Measurements from ENCODE around the gene NEO1. TPM values are rescaled to one million over a fixed set of nuclear protein-coding genes. Genes with fewer than 3 reads are reported as not detected.

NEO1 gene
- total RNA-seq, 2 experiments from 2014 or later, result 8.3 to 9.3 TPM

GRCh38 chr15:73019154-73019553 is 33.1 kb upstream of the NEO1 start:
- intact Hi-C loops (cut with micrococcal nuclease), result no loop called here
- DNase-seq, result no peak
- Mint-ChIP-seq H3K27me3 (peaks cover 18% of the 10 kb centered on the region), H3K27ac (no peak overlapping the region), H3K4me1 (ENCODE audit: low read depth) (no peaks in the 10 kb centered on the region), H3K4me3 (no peak overlapping the region), H3K9me3 (no peaks in the 10 kb centered on the region), H3K36me3 (no peaks in the 10 kb centered on the region)
- POLR2A ChIA-PET, result no interaction called here
- CTCF ChIA-PET, result no interaction called here

GRCh38 chr15:73019601-73020146 is 32.6 kb upstream of the NEO1 start:
- intact Hi-C loops (cut with micrococcal nuclease), result no loop called here
- POLR2A ChIA-PET, result no interaction called here
- Mint-ChIP-seq H3K27ac (no peak overlapping the region), H3K4me3 (no peak overlapping the region), H3K9me3 (no peaks in the 10 kb centered on the region), H3K27me3 (peaks cover 18% of the 10 kb centered on the region), H3K4me1 (ENCODE audit: low read depth) (no peaks in the 10 kb centered on the region), H3K36me3 (no peaks in the 10 kb centered on the region)
- DNase-seq, result no peak
- CTCF ChIA-PET, result interaction anchor here (1.4 kb wide), 1 partner anchor 16 kb away, joined by 3 read pairs; no protein-coding TSS in a partner anchor

DNA sequence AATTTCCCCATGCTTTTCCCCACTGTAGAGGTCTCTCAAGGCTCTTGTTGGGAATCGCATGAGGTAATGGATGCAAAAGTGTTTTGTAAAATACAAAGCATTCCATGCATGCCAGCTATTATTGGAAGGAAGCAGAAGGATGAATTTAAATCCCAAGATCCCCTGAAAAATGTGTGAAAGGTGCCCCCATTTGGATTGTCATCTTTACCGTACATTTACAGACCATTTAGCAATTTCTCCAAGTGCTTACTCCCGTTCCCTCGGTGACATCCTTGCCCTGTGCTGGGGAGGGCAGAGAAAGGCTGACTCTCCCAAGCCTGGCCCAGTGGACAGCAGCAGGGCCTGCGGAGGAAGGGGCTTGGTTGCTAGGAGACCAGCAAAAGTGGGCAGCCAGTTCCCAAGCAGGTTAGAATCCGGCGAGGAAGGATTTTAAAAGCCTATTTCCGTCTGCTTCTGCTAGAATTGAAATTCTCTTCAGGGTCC is 31.1 kb upstream of the NEO1 start:
- no peak overlapping the region for H3K27ac Mint-ChIP-seq
- H3K9me3 Mint-ChIP-seq, result no peaks in the 10 kb centered on the region
- no peak overlapping the region for H3K4me3 Mint-ChIP-seq
- ChIA-PET CTCF (interaction anchor here (1.4 kb wide), 1 partner anchor 15 kb away, joined by 3 read pairs; no protein-coding TSS in a partner anchor), POLR2A (no interaction called here)
- no peak for DNase-seq
- H3K27me3 Mint-ChIP-seq, result peaks cover 18% of the 10 kb centered on the region
- intact Hi-C loops (cut with micrococcal nuclease), result no loop called here
- H3K4me1 Mint-ChIP-seq (ENCODE audit: low read depth), result no peaks in the 10 kb centered on the region
- H3K36me3 Mint-ChIP-seq, result no peaks in the 10 kb centered on the region

DNA sequence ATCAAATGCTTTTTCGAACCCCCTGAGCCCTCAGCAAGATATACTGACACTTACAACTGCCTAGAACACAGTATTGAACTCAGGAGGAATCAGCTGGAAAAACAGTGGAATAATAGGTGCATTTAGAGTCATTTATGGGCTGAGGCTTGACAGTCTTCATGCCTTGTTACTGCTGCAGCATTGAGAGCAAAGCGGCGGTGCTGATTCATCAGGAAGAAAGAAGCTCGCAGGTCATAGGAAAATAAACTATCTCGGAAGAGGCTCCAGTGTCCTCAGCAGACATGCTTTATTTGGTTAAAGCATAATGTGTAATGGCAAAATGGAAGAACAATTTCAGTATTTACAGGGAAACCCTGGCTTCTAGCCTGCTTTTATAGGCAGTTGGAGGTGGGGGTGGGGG is 30.1 kb upstream of the NEO1 start:
- intact Hi-C loops (cut with micrococcal nuclease), result no loop called here
- Mint-ChIP-seq H3K4me3 (no peak overlapping the region), H3K9me3 (no peaks in the 10 kb centered on the region), H3K27me3 (peaks cover 18% of the 10 kb centered on the region), H3K4me1 (ENCODE audit: low read depth) (no peaks in the 10 kb centered on the region), H3K27ac (no peak overlapping the region), H3K36me3 (no peaks in the 10 kb centered on the region)
- DNase-seq, result no peak
- ChIA-PET POLR2A (no interaction called here), CTCF (no interaction called here)

DNA sequence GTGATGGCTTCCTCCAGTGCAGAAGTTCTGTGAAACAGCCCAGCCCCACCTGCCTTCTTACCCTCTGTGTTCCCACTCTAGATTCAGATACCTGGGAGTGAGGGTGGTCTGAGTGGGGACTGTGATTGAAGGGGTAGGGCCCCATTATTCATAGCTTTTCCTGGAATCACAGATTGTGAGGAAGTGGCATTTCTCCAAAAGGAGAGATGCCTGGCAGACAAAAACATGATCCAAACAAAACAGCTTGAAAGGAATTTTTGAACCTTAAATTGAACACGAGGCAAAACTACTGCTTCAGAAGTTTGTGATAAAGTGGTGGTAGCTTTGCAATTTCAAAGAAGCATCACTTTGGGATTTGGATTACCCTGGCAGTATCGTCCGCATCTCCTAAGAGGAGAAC is 29.2 kb upstream of the NEO1 start:
- CTCF ChIA-PET, result no interaction called here
- POLR2A ChIA-PET, result no interaction called here
- no peak for DNase-seq
- H3K4me1 Mint-ChIP-seq (ENCODE audit: low read depth), result no peaks in the 10 kb centered on the region
- intact Hi-C loops (cut with micrococcal nuclease), result no loop called here
- no peaks in the 10 kb centered on the region for H3K9me3 Mint-ChIP-seq
- H3K4me3 Mint-ChIP-seq, result no peak overlapping the region
- peaks cover 22% of the 10 kb centered on the region for H3K27me3 Mint-ChIP-seq
- no peaks in the 10 kb centered on the region for H3K36me3 Mint-ChIP-seq
- no peak overlapping the region for H3K27ac Mint-ChIP-seq

- intact Hi-C loops (cut with micrococcal nuclease), result no loop called here
- H3K9me3 Mint-ChIP-seq, result no peaks in the 10 kb centered on the region
- no peak overlapping the region for H3K4me3 Mint-ChIP-seq
- ChIA-PET POLR2A (no interaction called here), CTCF (no interaction called here)
- H3K27ac Mint-ChIP-seq, result no peak overlapping the region
- no peaks in the 10 kb centered on the region for H3K4me1 Mint-ChIP-seq (ENCODE audit: low read depth)
- DNase-seq, result no peak
- H3K36me3 Mint-ChIP-seq, result no peaks in the 10 kb centered on the region
- H3K27me3 Mint-ChIP-seq, result peaks cover 19% of the 10 kb centered on the region
Observed at GRCh38 chr15:73024168-73024567, 28.1 kb upstream of the NEO1 start.

- Mint-ChIP-seq H3K4me3 (no peak overlapping the region), H3K36me3 (no peaks in the 10 kb centered on the region), H3K4me1 (ENCODE audit: low read depth) (no peaks in the 10 kb centered on the region), H3K27ac (no peak overlapping the region), H3K9me3 (no peaks in the 10 kb centered on the region), H3K27me3 (peaks cover 13% of the 10 kb centered on the region)
- ChIA-PET POLR2A (no interaction called here), CTCF (no interaction called here)
- intact Hi-C loops (cut with micrococcal nuclease), result no loop called here
- no peak for DNase-seq
Observed at GRCh38 chr15:73026511-73027054, 25.7 kb upstream of the NEO1 start.

DNA sequence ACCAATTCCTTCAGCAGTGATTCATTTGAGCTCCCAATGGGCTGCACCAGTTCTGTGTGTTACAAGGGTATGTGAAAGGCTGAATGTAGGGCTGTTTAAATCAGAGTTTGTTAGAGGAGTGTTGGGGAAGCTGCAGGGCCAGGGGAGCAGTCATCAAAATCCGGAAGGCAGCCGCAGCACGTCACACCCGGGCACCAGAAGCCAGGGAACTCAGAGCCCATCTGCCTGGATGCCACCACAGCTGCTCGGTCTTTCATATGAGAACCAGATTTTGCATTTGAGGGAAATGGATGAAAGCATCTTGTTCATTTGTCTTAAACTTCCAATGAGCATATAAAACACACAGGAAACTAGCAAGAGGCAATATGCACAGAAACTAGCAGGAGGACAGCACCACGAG is 24.2 kb upstream of the NEO1 start:
- Mint-ChIP-seq H3K27ac (no peak overlapping the region), H3K9me3 (no peaks in the 10 kb centered on the region)

GRCh38 chr15:73028831-73029451 is 23.3 kb upstream of the NEO1 start:
- CTCF ChIA-PET, result no interaction called here

More for the DNA sequence above, 24.2 kb upstream of the NEO1 start:
- no peak for DNase-seq
- peaks cover 7% of the 10 kb centered on the region for H3K27me3 Mint-ChIP-seq
- no peaks in the 10 kb centered on the region for H3K4me1 Mint-ChIP-seq (ENCODE audit: low read depth)
- H3K4me3 Mint-ChIP-seq, result no peak overlapping the region
- intact Hi-C loops (cut with micrococcal nuclease), result no loop called here
- H3K36me3 Mint-ChIP-seq, result no peaks in the 10 kb centered on the region
- CTCF ChIA-PET, result no interaction called here
- POLR2A ChIA-PET, result no interaction called here

GRCh38 chr15:73030122-73030679 is 22.1 kb upstream of the NEO1 start:
- Mint-ChIP-seq H3K27me3 (peaks cover 7% of the 10 kb centered on the region), H3K27ac (no peak overlapping the region), H3K36me3 (no peaks in the 10 kb centered on the region), H3K9me3 (no peaks in the 10 kb centered on the region), H3K4me3 (no peak overlapping the region), H3K4me1 (ENCODE audit: low read depth) (no peaks in the 10 kb centered on the region)
- no peak for DNase-seq
- intact Hi-C loops (cut with micrococcal nuclease), result no loop called here
- POLR2A ChIA-PET, result no interaction called here
- CTCF ChIA-PET, result no interaction called here

More at GRCh38 chr15:73028831-73029451, 23.3 kb upstream of the NEO1 start:
- H3K9me3 Mint-ChIP-seq, result no peaks in the 10 kb centered on the region
- POLR2A ChIA-PET, result no interaction called here
- intact Hi-C loops (cut with micrococcal nuclease), result no loop called here
- H3K27me3 Mint-ChIP-seq, result peaks cover 7% of the 10 kb centered on the region
- no peak overlapping the region for H3K27ac Mint-ChIP-seq
- H3K36me3 Mint-ChIP-seq, result no peaks in the 10 kb centered on the region
- no peaks in the 10 kb centered on the region for H3K4me1 Mint-ChIP-seq (ENCODE audit: low read depth)
- DNase-seq, result no peak
- no peak overlapping the region for H3K4me3 Mint-ChIP-seq

- Mint-ChIP-seq H3K4me3 (no peak overlapping the region), H3K27me3 (peaks cover 7% of the 10 kb centered on the region), H3K27ac (no peak overlapping the region), H3K4me1 (ENCODE audit: low read depth) (no peaks in the 10 kb centered on the region), H3K36me3 (no peaks in the 10 kb centered on the region), H3K9me3 (no peaks in the 10 kb centered on the region)
- CTCF ChIA-PET, result interaction anchor here (0.7 kb wide), 1 partner anchor 197 kb away, joined by 3 read pairs; no protein-coding TSS in a partner anchor
- no peak for DNase-seq
- intact Hi-C loops (cut with micrococcal nuclease), result no loop called here
- POLR2A ChIA-PET, result no interaction called here
Observed at GRCh38 chr15:73031648-73032047, 20.6 kb upstream of the NEO1 start.

DNA sequence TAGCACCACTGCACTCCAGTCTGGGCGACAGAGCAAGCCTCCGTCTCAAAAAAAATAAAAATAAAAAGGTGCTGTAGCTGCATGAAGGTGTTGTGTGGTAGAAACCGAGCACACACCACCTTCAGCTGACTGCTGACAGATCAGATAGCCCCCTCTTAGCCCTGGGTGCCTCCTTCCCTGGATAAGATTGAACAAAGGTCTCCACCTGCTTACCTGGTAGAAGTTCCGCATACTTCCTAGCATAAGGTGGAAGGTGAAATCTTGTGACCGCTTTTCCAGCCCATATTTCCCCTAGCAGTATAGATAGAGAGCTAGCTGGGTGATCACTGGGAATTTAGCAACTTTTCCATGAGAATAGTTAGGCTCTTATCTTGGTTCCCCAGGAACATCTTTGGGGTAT is 18.7 kb upstream of the NEO1 start:
- no peaks in the 10 kb centered on the region for H3K4me1 Mint-ChIP-seq (ENCODE audit: low read depth)
- H3K36me3 Mint-ChIP-seq, result no peaks in the 10 kb centered on the region
- DNase-seq, result no peak
- POLR2A ChIA-PET, result no interaction called here
- H3K27me3 Mint-ChIP-seq, result peaks cover 3% of the 10 kb centered on the region
- intact Hi-C loops (cut with micrococcal nuclease), result no loop called here
- CTCF ChIA-PET, result interaction anchor here (1.2 kb wide), 1 partner anchor 18 kb away, joined by 4 read pairs; the partner anchor contains the start of gene NEO1
- H3K27ac Mint-ChIP-seq, result no peak overlapping the region
- H3K4me3 Mint-ChIP-seq, result no peak overlapping the region
- H3K9me3 Mint-ChIP-seq, result no peaks in the 10 kb centered on the region

DNA sequence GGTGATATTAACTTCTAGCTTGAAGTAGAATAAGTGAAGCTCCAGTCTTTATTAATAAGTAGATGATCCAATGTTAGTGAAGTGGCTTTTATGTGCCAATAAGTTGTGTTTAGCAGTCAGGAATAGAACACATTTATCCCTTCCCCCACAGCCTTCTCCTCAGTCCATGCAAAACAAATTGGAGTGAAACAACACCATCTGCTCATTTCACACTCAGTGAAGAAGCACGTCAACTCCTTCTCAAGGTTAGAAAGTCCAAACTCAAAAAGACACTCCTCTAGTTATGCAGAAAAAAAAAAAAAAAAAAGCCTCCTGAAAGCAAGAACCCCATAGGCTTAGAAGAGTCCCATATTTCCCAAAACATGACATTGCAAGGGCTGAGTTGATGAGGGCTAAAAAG is 18.0 kb upstream of the NEO1 start:
- ChIA-PET CTCF (interaction anchor here (1.2 kb wide), 1 partner anchor 18 kb away, joined by 4 read pairs; the partner anchor contains the start of gene NEO1), POLR2A (no interaction called here)
- no peak overlapping the region for H3K27ac Mint-ChIP-seq
- H3K9me3 Mint-ChIP-seq, result no peaks in the 10 kb centered on the region
- no peaks in the 10 kb centered on the region for H3K36me3 Mint-ChIP-seq
- intact Hi-C loops (cut with micrococcal nuclease), result no loop called here
- H3K27me3 Mint-ChIP-seq, result peaks cover 3% of the 10 kb centered on the region
- no peak for DNase-seq
- no peaks in the 10 kb centered on the region for H3K4me1 Mint-ChIP-seq (ENCODE audit: low read depth)
- H3K4me3 Mint-ChIP-seq, result no peak overlapping the region
